ENCODE data around the gene PPIP5K1.

DNA sequence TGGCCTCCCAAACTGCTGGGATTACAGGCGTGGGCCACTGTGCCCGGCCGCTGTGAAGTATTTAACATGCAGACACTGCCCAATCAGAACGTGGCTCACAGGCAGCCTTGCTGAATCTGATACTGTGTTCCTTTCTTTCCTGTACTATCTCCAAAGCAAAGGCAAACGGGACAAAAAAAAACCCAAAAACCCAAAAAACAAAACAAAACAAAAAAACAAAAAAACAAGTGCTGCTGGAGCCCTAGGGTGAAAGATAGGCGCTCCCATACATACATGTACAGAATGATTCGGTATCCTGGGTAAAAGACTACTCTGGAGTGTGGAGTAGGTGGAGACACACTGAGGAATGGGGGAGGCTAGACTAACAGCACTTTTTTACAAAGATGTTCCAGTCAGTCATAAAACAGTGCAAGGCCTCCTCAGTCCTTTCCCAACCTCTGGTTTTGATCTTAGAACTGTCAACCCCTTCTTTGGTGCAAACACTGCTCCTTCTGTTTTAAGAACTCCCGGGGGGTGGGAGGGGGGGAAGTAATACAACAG lies 80.3 kb downstream of the PPIP5K1 start:
- TF ChIP-seq, protein P1, sequence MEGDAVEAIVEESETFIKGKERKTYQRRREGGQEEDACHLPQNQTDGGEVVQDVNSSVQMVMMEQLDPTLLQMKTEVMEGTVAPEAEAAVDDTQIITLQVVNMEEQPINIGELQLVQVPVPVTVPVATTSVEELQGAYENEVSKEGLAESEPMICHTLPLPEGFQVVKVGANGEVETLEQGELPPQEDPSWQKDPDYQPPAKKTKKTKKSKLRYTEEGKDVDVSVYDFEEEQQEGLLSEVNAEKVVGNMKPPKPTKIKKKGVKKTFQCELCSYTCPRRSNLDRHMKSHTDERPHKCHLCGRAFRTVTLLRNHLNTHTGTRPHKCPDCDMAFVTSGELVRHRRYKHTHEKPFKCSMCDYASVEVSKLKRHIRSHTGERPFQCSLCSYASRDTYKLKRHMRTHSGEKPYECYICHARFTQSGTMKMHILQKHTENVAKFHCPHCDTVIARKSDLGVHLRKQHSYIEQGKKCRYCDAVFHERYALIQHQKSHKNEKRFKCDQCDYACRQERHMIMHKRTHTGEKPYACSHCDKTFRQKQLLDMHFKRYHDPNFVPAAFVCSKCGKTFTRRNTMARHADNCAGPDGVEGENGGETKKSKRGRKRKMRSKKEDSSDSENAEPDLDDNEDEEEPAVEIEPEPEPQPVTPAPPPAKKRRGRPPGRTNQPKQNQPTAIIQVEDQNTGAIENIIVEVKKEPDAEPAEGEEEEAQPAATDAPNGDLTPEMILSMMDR (conservative IDR thresholded peaks at IDR 0.05; ENCODE audit: low read length) = no peak
- TF ChIP-seq EZH2phosphoT487 (IDR thresholded peaks at IDR 0.05; ENCODE audit: borderline replicate concordance, low read depth, low read length) = no peak
